GM12872 (cell line): ENCODE results near the gene GRID1.

Source experiments
- TF ChIP-seq, protein P1 (sequence below): IDR thresholded peaks from 3 replicates; pipeline ENCODE4 v1.5.1; 2011; ENCODE audit warnings: low read depth, mild to moderate bottlenecking, low read length, moderate library complexity; ENCODE audit not compliant: insufficient read depth

Gene GRID1

DNA sequence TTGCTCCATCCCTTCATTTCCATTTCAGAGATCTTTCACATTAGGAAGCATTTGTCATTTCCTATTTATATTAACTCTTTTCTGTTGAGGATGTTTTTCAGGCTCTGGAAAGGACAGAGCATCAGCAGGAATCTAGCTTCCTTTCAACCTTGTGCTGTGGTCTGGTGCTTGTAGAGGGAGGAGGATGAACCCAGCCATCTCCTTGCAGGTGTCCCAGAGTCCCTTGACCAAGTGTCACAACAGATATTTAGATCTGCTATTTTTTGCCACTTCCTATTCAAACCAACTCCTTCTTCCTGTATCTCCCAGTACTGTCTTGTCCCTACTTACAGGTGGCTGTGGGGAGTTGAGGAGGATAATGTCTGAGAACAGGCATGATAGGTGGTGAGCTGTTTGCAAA is 742.8 kb downstream of the GRID1 start:
- TF ChIP-seq, protein P1, sequence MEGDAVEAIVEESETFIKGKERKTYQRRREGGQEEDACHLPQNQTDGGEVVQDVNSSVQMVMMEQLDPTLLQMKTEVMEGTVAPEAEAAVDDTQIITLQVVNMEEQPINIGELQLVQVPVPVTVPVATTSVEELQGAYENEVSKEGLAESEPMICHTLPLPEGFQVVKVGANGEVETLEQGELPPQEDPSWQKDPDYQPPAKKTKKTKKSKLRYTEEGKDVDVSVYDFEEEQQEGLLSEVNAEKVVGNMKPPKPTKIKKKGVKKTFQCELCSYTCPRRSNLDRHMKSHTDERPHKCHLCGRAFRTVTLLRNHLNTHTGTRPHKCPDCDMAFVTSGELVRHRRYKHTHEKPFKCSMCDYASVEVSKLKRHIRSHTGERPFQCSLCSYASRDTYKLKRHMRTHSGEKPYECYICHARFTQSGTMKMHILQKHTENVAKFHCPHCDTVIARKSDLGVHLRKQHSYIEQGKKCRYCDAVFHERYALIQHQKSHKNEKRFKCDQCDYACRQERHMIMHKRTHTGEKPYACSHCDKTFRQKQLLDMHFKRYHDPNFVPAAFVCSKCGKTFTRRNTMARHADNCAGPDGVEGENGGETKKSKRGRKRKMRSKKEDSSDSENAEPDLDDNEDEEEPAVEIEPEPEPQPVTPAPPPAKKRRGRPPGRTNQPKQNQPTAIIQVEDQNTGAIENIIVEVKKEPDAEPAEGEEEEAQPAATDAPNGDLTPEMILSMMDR, result no peak

DNA sequence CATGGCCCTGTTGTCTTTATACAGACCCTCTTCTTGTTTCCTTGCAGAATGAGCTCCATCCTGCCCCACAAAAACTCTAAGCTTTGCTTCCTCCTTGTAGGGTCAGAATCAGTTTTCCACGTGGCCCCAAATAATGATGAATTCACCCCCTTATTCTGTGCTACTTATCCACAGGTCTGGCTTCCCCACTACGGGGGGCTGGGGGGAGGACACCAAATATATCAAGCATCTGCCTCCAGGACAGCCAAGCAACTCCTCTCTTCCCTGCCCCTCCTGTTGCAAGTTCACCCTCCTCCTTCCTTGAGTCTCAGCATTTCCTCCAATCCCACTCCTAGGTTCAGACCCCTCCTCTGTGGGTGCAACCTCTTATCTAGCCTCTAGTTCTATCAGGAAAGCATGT is 743.3 kb downstream of the GRID1 start:
- TF ChIP-seq, protein P1, result no peak

DNA sequence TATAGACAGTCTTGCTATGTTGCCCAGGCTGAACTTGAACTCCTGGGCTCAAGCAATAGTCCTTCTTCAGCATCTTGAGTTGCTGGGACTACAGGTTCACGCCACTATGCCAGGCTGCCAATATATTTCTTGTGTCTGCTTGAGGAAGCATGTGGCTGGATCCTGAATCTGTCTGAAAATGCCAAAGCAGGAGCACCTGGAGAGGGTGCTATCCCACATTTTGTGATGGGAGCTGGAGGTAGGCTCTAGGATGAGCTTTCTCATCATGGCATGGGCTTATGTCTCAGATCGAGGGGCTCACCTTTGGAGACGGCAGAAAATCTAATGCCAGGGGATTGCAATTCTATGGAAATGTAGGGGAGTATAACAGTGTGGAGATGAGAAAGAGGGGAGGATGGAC is 744.2 kb downstream of the GRID1 start:
- TF ChIP-seq, protein P1, result no peak

DNA sequence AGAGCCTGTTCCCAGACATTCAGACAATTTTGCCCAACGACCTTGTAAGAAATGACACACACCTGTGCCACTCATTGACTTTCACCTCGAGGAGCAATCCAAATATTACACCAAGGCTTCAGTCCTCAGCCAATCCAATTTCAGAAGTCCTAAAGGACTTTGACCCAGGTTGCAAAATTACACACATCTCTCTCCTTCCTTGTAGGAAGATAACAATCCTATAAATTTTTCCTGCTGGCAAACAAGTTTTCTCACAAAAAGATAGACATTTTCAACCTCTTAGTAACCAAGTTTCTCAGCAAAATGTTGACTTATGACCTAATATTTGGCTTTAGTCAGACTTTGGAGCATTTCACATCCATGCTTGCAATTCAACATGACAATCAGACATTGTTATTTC is 745.0 kb downstream of the GRID1 start:
- TF ChIP-seq, protein P1, result no peak

DNA sequence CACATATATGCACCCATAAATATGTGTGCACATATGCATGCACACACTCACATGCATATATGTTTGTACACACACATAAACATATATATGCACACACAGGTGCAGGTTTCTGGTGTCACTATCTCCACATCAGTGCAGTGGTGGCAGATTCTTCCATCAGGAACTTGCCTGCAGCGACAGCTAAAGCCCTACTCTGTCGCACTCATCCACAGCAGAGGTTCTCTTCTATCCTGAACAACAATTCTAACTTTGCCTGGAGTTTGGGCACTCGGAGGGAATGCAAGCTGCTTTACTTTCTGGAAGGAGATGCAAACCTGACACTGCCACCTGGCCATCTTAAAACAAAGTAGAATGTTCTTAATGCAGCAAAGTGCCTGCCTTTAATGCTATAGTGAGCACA is 745.8 kb downstream of the GRID1 start:
- TF ChIP-seq, protein P1, result no peak

DNA sequence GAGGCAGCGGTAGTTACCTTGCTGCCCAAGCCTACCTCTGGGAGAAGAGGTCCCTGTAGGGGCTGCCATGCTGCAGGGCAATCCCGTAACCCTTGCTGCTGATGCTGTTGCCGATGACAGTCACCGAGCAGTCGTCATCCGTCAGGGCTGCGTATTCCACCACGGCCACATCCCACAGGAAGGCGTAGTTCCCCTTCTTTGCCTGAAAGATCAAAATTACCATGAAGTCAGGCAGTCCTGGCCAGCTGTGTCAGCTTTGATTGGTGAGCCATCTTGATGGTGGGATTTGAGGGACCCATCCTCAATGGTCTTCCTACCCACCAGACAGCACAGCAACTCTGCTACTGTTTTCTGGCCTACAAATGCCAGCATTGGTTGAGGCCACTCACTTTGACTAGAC is 746.8 kb downstream of the GRID1 start:
- TF ChIP-seq, protein P1, result no peak

DNA sequence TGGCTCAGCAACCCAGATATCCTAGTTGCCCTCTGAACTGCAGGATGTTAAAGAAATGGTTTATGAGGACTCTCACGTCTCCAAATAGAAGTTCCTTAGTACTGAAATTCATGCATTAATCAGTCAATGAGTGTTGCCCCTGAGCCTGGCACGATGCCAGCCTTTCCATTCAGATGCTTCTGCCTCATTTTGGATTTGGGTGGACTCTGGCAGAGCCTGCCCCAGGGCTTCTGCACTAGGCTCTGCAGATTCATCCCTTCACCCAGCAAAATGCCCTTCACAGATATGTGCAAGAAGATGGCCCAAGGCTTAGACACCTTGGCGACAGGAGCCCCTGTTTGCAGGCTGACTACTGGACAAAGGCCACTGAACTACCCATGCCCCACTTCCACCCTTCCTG is 747.8 kb downstream of the GRID1 start:
- TF ChIP-seq, protein P1, result no peak
